GM21367 (cell line): ENCODE results near the gene ZNF24.

ENCODE experiments used
- ATAC-seq: cut with Tn5 transposase; IDR thresholded peaks from one replicate; pipeline ENCODE4 v1.9.1; 2021; ENCODE audit not compliant: unreplicated experiment

The ZNF24 gene

GRCh38 chr18:35343936-35344735 lies at the start of gene ZNF24:
Gene ZNF24, minus strand, starts transcription at chr18:35344420. Its CDS starts 3,770 bp downstream, at chr18:35340650.
- peak; percentile 88 for ATAC-seq

DNA sequence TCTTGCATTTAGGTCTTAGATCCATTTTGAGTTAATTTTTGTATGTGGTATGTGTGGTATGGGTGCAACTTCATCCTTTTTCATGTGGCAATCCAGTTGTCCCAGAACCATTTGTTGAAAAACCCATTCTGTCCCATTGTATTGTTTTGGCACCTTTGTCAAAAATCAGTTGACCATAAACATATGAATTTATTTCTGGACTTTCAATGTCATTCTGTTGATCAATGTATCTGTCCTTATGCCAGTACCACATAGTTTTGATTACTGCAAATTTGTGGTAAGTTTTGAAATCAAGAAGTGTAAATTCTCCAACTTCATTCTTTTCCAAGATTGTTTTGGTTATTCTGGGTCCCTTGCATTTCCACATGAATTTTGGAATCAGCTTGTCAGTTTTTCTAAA lies 49.5 kb upstream of the ZNF24 start:
- ATAC-seq, result no peak

DNA sequence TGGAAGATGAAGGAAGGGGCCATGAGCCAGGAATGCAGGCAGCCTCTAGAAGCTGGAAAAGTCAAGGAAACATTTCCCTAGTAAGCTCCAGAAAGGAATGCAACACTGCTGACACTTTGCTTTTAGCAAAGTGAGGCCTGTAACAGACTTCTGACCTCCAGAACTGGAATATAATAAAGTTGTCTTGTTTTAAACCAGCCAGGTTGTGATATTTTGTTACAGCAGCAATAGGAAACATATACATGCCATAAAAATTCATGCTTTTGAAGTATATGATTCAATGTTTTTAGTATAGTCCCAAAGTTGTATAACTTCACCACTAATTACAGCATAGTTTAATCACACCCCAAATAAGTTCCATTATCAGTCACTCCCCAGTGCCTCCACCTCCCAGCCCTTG lies 48.2 kb upstream of the ZNF24 start:
- ATAC-seq, result no peak

- no peak for ATAC-seq
Observed at GRCh38 chr18:35390951-35391700, 46.9 kb upstream of the ZNF24 start.

- no peak for ATAC-seq
Observed at GRCh38 chr18:35389095-35389618, 44.9 kb upstream of the ZNF24 start.

- no peak for ATAC-seq
Observed at GRCh38 chr18:35387152-35387571, 42.9 kb upstream of the ZNF24 start.

DNA sequence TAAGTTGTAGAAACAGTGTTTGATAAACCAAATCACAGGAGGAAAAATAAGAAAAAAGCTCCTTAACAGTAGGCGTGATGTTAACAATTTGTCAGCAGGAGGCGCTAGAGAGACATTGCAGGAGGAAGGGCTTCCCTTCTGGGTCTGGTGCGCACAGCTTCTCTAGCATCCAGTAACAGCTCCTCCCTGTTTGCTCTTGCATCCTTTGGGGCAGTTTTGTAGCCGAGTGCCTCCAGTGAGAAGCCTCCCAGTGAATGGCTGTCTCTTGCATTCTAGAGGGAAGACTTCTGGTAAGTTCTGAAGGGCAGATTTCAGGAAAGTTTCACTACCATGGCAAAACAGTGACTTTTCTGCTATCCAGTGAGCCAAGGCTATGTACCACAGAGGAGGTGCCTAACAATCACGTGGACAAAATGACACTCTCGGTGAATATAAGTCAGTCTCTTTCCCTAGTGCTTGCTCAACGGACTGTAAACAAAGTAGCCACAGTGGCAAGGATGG lies 42.4 kb upstream of the ZNF24 start:
- ATAC-seq, result no peak

GRCh38 chr18:35383136-35383535 lies 38.9 kb upstream of the ZNF24 start:
- ATAC-seq, result no peak

DNA sequence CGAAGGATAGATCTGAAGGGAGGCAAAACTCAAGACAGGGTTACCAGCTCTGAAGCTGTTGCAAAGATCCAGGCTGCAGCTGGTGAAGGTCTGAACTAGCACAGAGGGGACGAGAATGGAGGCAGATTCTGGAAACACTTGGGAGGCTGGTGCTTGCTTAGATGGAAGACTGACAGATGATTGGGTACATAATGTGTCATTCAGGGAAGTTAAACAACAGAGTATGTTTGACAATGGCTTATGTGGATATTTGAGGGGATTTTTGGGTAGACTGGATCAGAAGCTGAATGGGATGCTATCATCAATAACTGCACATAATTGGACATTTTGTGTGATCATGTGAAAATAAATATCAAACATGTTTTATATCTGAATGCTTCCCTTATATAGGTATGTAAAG lies 35.2 kb upstream of the ZNF24 start:
- no peak for ATAC-seq

DNA sequence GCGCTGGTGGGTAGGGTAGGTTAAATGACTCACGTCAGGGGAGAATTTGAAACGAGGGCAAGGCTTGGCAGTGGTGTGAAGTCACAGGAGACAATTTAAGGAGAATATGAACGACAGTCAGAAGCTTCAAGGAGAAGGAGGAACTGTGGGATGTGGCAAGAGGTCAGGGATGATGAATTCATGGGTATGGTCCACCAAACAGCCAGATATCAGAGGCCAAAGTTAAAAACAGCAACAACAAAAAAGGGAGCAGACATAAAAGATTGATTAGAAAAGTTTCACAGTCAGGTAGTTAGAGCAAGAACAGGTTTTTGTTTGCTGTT lies 34.3 kb upstream of the ZNF24 start:
- ATAC-seq, result no peak

DNA sequence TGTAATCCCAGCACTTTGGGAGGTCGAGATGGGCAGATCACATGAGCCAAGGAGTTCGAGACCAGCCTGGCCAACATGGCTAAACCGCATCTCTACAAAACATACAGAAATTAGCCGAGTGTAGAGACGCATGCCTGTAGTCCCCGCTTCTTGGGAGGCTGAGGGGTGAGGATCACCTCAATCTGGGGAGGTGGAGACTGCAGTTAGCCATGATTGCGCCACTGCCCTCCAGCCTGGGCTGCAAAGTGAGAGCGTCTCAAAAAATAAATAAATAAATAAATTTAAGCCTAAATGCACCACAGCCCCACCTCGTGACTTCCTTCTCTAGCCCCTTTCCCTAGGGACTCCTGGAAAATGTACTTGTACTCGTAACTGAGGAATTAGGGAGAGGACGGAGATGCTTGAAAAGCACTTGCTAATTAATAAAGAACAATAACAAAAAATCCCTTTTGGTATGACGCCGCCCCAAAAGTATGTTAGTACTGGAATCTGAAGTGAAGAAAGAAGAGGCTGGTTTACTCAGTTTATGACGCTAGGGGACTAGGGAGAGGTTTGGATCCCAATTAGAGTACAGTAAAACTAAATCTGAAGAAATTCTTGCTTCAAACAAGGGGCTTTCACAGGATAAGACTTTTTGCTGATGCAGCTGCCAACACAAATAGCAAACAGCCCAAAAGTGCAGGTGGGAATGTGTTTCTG lies 33.8 kb upstream of the ZNF24 start:
- ATAC-seq, result no peak

- peak; percentile 76 for ATAC-seq
Observed at GRCh38 chr18:35376742-35377695, 32.8 kb upstream of the ZNF24 start, which contains the start of gene ZNF396. Gene ZNF396, minus strand, starts transcription at chr18:35377337. Its CDS starts 3,045 bp downstream, at chr18:35374292.

DNA sequence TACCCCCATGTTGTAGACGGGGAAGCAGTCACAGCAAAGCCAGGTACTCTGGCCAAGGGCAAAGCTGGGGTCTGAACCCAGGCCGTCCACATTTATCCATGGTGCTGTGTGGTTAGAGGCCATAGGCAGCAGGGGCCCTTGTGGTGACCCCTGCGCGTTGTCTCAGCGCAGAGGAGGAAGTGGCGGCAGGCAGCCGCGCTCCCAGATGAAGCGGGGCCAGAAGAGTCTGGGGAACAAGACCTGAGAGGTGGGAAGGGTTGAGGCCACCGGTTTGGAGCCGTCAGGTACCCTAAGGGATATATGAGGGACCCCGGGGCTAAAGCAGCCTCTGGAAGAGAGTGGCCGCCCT lies 32.1 kb upstream of the ZNF24 start:
- peak; percentile 50 for ATAC-seq

DNA sequence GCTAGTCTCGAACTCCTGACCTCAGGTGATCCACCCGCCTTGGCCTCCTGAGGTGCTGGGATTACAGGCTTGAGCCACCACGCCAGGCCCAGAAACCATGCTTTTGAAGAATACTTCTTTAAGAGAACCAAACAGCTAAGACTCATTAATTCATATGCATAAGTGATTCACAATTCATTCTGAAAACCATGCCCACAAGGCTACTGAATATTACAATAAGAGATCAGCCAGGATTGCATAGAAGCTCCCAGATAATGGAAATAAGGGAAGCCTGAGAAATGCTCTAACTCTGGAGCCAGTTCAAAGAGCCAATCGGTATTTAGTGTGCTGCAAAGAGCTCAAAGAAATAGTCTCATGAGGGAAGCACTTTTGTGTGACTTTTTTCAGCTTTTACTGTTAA lies 30.5 kb upstream of the ZNF24 start:
- no peak for ATAC-seq

DNA sequence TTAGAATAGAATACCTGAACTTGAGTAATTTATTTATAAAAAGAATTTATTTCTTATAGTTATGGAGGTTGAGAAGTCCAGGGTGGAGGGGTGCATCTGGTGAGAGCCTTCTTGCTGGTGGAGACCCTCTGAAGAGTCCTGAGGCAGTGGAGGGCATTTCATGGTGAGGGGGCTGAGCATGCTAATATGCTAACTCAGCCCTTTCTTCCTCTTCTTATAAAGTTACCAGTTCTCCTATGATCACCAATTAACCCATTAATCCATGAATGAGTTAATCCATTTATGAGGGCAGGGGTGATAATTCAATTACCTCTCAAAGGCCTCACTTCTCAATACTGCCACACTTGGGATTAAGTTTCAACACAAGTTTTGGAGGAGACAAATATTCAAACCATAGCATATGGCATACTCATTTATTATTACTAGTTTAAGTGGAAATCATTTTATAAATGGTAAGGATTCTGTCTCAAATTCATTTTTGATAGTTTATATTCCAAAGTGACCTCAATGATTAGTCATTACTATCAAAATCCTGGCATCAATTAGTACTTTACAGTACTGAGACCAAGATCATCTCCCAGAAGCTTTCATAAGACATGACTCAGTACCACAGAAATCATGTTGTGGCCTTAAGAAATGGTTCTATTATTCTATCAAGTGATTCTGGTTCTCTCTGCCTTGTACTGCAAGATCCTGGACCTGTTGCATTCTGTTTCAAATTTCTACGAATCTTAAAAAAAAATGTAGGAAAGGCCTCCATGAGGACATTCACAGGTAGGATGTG lies 27.4 kb upstream of the ZNF24 start:
- ATAC-seq, result no peak

DNA sequence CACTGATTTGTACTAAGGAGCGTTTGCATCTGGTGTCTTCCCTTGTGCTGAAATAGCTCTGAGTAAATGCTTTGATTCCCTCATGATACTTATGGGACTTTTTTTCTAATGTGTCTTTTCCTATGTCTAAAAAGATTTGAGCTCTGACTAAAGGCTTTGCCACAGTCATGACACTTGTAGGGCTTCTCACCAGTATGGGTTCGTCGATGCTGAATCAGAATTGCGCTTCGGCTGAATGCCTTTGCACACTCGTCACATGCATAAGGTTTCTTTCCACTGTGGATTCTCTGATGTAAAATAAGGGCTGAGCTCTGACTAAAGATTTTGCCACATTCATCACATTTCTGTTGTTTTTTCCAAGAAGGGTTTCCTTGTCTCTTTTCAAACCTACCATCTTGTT lies 24.9 kb upstream of the ZNF24 start:
- ATAC-seq, result no peak

- ATAC-seq, result no peak
Observed at GRCh38 chr18:35368595-35368994, 24.4 kb upstream of the ZNF24 start.

GRCh38 chr18:35362531-35362930 lies 18.3 kb upstream of the ZNF24 start:
- no peak for ATAC-seq

DNA sequence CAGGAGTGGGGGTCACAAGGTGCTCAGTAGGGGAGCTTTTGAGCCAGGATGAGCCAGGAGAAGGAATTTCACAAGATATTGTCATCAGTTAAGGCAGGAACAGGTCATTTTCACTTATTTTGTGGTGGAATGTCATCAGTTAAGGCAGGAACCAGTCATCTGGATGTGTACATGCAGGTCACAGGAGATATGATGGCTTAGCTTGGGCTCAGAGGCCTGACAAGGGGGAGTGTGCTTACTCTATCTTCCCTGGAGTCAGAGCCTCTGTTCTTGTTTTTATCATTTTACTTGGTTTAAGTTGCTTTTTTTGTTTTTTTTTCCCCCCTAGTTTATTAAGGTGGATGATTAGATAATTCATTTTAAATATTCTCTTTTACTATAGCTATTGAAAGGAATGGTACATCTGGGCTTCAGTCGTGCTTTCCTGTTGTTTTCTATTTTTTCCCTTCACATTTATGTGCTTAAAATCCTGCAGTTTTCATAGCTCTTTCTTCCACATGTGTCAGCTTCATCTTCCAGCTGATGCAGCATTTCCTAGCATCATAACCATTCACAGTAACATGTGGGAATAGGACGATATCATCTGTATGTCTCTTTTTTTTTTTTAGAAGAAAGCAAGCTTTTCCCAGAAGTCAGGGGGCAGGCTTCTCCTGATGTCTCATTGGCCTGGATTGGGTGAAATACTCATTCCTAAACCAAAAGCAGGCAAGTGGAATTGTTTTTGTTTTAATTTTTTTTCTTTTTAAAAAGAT lies 17.5 kb upstream of the ZNF24 start:
- ATAC-seq, result no peak
